ENCODE data around the gene USH2A.

GRCh38 chr1:216456682-216457081 lies 33.4 kb upstream of the USH2A start:
- TF ChIP-seq, protein P1, sequence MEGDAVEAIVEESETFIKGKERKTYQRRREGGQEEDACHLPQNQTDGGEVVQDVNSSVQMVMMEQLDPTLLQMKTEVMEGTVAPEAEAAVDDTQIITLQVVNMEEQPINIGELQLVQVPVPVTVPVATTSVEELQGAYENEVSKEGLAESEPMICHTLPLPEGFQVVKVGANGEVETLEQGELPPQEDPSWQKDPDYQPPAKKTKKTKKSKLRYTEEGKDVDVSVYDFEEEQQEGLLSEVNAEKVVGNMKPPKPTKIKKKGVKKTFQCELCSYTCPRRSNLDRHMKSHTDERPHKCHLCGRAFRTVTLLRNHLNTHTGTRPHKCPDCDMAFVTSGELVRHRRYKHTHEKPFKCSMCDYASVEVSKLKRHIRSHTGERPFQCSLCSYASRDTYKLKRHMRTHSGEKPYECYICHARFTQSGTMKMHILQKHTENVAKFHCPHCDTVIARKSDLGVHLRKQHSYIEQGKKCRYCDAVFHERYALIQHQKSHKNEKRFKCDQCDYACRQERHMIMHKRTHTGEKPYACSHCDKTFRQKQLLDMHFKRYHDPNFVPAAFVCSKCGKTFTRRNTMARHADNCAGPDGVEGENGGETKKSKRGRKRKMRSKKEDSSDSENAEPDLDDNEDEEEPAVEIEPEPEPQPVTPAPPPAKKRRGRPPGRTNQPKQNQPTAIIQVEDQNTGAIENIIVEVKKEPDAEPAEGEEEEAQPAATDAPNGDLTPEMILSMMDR (conservative IDR thresholded peaks at IDR 0.05; ENCODE audit: low read length): no peak
- no peak for TF ChIP-seq EZH2phosphoT487 (IDR thresholded peaks at IDR 0.05; ENCODE audit: borderline replicate concordance)
